SK-N-SH (cell line): Measurements from ENCODE around the gene TAF6. TPM values are rescaled to one million over a fixed set of nuclear protein-coding genes. Genes with fewer than 3 reads are reported as not detected.

Experiments used
- CTCF ChIA-PET: fragments of 300-600, 350-600 bp; formaldehyde crosslinking; extraction: SDS; loops from one replicate; lab custom pipeline; 2021; lab: Yijun Ruan, JAX
- POLR2A ChIA-PET: fragments of 350-600 bp; sonication (Branson Sonifier 250); formaldehyde crosslinking; extraction: SDS; loops from one replicate; lab custom pipeline; 2020; ENCODE audit warnings: antibody characterized with exemption, inconsistent platforms; lab: Yijun Ruan, JAX
- DNase-seq: peaks from one replicate; pipeline ENCODE4 v3.0.0; 2012
- H2AFZ ChIP-seq: fragments of 200-600 bp; sonication (generic); 2 replicates; pipeline ENCODE4 v1.8.1; 2016; ENCODE audit warnings: antibody characterized with exemption, mild to moderate bottlenecking, low read depth
- H3F3A ChIP-seq: fragments of 200-600 bp; sonication (generic); replicated peaks from 2 replicates; pipeline ENCODE3; 2016; ENCODE audit warnings: antibody characterized with exemption, mild to moderate bottlenecking; ENCODE audit not compliant: insufficient read depth
- H3K27ac ChIP-seq, 2 experiments: fragments of 200-500 bp in 1 of 2; fragments of 200-600 bp in 1 of 2; sonication (Bioruptor generic) in 1 of 2; sonication (generic), shearing (Covaris generic) in 1 of 2; 2 replicates each; pipeline versions ENCODE4 v1.5.1 to v1.6.1; 2014 to 2016; ENCODE audit warnings: low read depth in 2 of 2, inconsistent platforms in 1 of 2, low read length in 1 of 2, mild to moderate bottlenecking in 1 of 2, mixed read lengths in 1 of 2
- H3K27me3 ChIP-seq: fragments of 200-600 bp; sonication (generic), shearing (Covaris generic); 2 replicates; pipeline ENCODE4 v1.6.1; 2016; ENCODE audit warnings: mixed run types; ENCODE audit not compliant: insufficient read depth
- H3K36me3 ChIP-seq, 2 experiments: fragments of 200-500 bp in 1 of 2; fragments of 200-600 bp in 1 of 2; sonication (Bioruptor generic) in 1 of 2; sonication (generic) in 1 of 2; replicated peaks in 1 of 2; 2 replicates each; pipeline versions ENCODE3 to v1.5.1; 2014 to 2016; ENCODE audit warnings: low read length in 1 of 2, mild to moderate bottlenecking in 1 of 2; ENCODE audit not compliant: insufficient read depth in 2 of 2, control insufficient read depth in 1 of 2
- H3K4me1 ChIP-seq, 2 experiments: fragments of 200-500 bp in 1 of 2; fragments of 200-600 bp in 1 of 2; sonication (Bioruptor generic) in 1 of 2; sonication (generic), shearing (Covaris generic) in 1 of 2; 2 replicates each; pipeline versions ENCODE4 v1.5.1 to v1.6.1; 2014 to 2016; ENCODE audit warnings: low read depth in 1 of 2, low read length in 1 of 2, mixed run types in 1 of 2; ENCODE audit not compliant: insufficient read depth in 2 of 2, control insufficient read depth in 1 of 2
- H3K4me2 ChIP-seq: fragments of 200-600 bp; sonication (generic), shearing (Covaris generic); 2 replicates; pipeline ENCODE4 v1.6.1; 2017; ENCODE audit warnings: mixed run types
- H3K4me3 ChIP-seq, 2 experiments: fragments of 200-500 bp in 1 of 2; fragments of 200-600 bp in 1 of 2; sonication (Bioruptor generic) in 1 of 2; sonication (generic), shearing (Covaris generic) in 1 of 2; 2 replicates each; pipeline versions ENCODE4 v1.5.1 to v1.8.1; 2014 to 2016; ENCODE audit warnings: low read depth in 2 of 2, inconsistent platforms in 1 of 2, low read length in 1 of 2, mild to moderate bottlenecking in 1 of 2, mixed read lengths in 1 of 2, moderate library complexity in 1 of 2
- H3K79me2 ChIP-seq: fragments of 200-600 bp; sonication (generic); 2 replicates; pipeline ENCODE4 v1.8.1; 2017; ENCODE audit warnings: mild to moderate bottlenecking; ENCODE audit not compliant: insufficient read depth
- H3K9ac ChIP-seq: fragments of 200-600 bp; sonication (generic); 2 replicates; pipeline ENCODE4 v1.6.1; 2017; ENCODE audit warnings: mixed run types
- H3K9me2 ChIP-seq: fragments of 200-600 bp; sonication (generic); 2 replicates; pipeline ENCODE4 v1.6.1; 2017; ENCODE audit warnings: mixed run types
- H3K9me3 ChIP-seq: fragments of 200-600 bp; sonication (generic); 2 replicates; pipeline ENCODE4 v1.6.1; 2017; ENCODE audit warnings: mixed run types, mild to moderate bottlenecking, moderate library complexity
- H4K20me1 ChIP-seq: fragments of 200-600 bp; sonication (generic); 2 replicates; pipeline ENCODE4 v1.6.1; 2017; ENCODE audit warnings: mild to moderate bottlenecking, mixed run types; ENCODE audit not compliant: insufficient read depth
- CHD2 ChIP-seq: fragments of 150-350 bp; IDR thresholded peaks from 2 replicates; pipeline ENCODE4 v1.6.1; 2018; ENCODE audit warnings: low read length; ENCODE audit not compliant: partially characterized antibody
- FOXJ3 ChIP-seq: sonication (generic); formaldehyde crosslinking; IDR thresholded peaks from 2 replicates; pipeline ENCODE4 v1.5.1; 2020; ENCODE audit warnings: mild to moderate bottlenecking, missing genetic modification reagents
- PBX3 ChIP-seq: IDR thresholded peaks from 2 replicates; pipeline ENCODE4; 2012
- POLR2AphosphoS5 ChIP-seq: IDR thresholded peaks from 2 replicates; pipeline ENCODE4 v1.6.1; 2012; ENCODE audit warnings: low read depth, low read length
- RAD21 ChIP-seq: IDR thresholded peaks from 2 replicates; pipeline ENCODE4 v1.6.1; 2012; ENCODE audit warnings: mild to moderate bottlenecking, low read length
- RFX5 ChIP-seq: IDR thresholded peaks from 2 replicates; pipeline ENCODE4 v1.6.1; 2012; ENCODE audit warnings: mild to moderate bottlenecking, improper control_type of control experiment, low read length
- SIN3A ChIP-seq: IDR thresholded peaks from 2 replicates; pipeline ENCODE4 v1.6.1; 2012; ENCODE audit warnings: low read depth, mild to moderate bottlenecking, low read length, moderate library complexity, borderline replicate concordance
- ZBTB33 ChIP-seq: IDR thresholded peaks from 2 replicates; pipeline ENCODE4 v1.4.0; 2012; ENCODE audit warnings: low read depth, borderline replicate concordance
- WGBS: methylation state at CpG from one replicate; pipeline ENCODE4 v1.1.6; 2017; ENCODE audit warnings: low lambda C conversion rate; 5-methylcytosine and 5-hydroxymethylcytosine counted together
- polyA plus RNA-seq, 3 experiments: library from polyadenylated mRNA; depleted of rRNA; stranded (reverse); fragments of >200 nt; gene quantifications; 2 replicates each; pipeline ENCODE4 v1.2.3, GENCODE V29; 2012

The TAF6 gene
- polyA plus RNA-seq, 1 of the 3 experiments (the other 2 are of a cell fraction): 70.5 TPM

GRCh38 chr7:100093925-100094486 is 25.2 kb downstream of the TAF6 start:
- Histone ChIP-seq H2AFZ (no peak overlapping the region), H3K9me3 (no peaks in the 10 kb centered on the region), H3K9ac (no peak overlapping the region), H3K36me3 (peaks cover 81 to 82% of the 10 kb centered on the region in 2 experiments), H3K4me3 (no peak overlapping the region; a peak in 1 of 4 replicates), H3K4me2 (no peak overlapping the region), H3K27me3 (no peaks in the 10 kb centered on the region), H3K4me1 (peaks cover 18 to 58% of the 10 kb centered on the region in 2 experiments; a peak in 3 of 4 replicates), H3K9me2 (no peaks in the 10 kb centered on the region), H3F3A (peaks cover 75% of the 10 kb centered on the region), H3K27ac (peak overlapping the region in 1 of 2 experiments; percentile 58; a peak in 2 of 4 replicates), H3K79me2 (peaks cover 89% of the 10 kb centered on the region), H4K20me1 (peaks cover 3% of the 10 kb centered on the region; the same call in 1 of the 2 replicates)
- POLR2A ChIA-PET: interaction anchor here (1.0 to 7.5 kb wide), 2 partner anchors 7 to 35 kb away, joined by 4 to 98 read pairs; partner anchors contain the start of genes AP4M1 and MCM7
- 0 out of 2 replicates have a peak, but pooled peaks have one; percentile 43 for TF ChIP-seq FOXJ3 (CRISPR knock-in tag)
- TF ChIP-seq SIN3A: 0 out of 2 replicates have a peak, but pooled peaks have one; percentile 7
- no peak for TF ChIP-seq RAD21
- peak; percentile 45; the same call in 1 of the 2 replicates for TF ChIP-seq POLR2AphosphoS5
- no peak for TF ChIP-seq RFX5
- peak; percentile 1; the same call in 1 of the 2 replicates for TF ChIP-seq ZBTB33
- CTCF ChIA-PET: interaction anchor here (1.2 kb wide), 1 partner anchor 37 kb away, joined by 6 read pairs; no protein-coding TSS in a partner anchor
- WGBS: 86% methylated on average over 16 of the region's 16 CpGs
- DNase-seq: no peak

- ChIA-PET POLR2A (interaction anchor here (1.0 to 7.5 kb wide), 2 partner anchors 7 to 36 kb away, joined by 4 to 98 read pairs; partner anchors contain the start of genes AP4M1 and MCM7), CTCF (no interaction called here)
- H3F3A ChIP-seq: peaks cover 76% of the 10 kb centered on the region
- H3K4me2 ChIP-seq: no peak overlapping the region
- peak overlapping the region in 1 of 2 experiments; percentile 58; a peak in 1 of 4 replicates for H3K27ac ChIP-seq
- H3K4me1 ChIP-seq: peaks cover 14 to 54% of the 10 kb centered on the region in 2 experiments
- TF ChIP-seq ZBTB33 (peak; percentile 5; the same call in 1 of the 2 replicates), SIN3A (0 out of 2 replicates have a peak, but pooled peaks have one; percentile 10), CHD2 (peak; percentile 10), PBX3 (no peak; the same call in 1 of the 2 replicates)
- DNase-seq: peak; percentile 52
- H3K9me2 ChIP-seq: no peaks in the 10 kb centered on the region
- H3K36me3 ChIP-seq: peaks cover 76 to 77% of the 10 kb centered on the region in 2 experiments
- no peaks in the 10 kb centered on the region for H3K27me3 ChIP-seq
- WGBS: 71% methylated on average over 9 of the region's 13 CpGs
- H3K4me3 ChIP-seq: no peak overlapping the region; a peak in 1 of 4 replicates
- H3K9me3 ChIP-seq: no peaks in the 10 kb centered on the region
- H3K79me2 ChIP-seq: peaks cover 89% of the 10 kb centered on the region
- no peak overlapping the region for H2AFZ ChIP-seq
- H3K9ac ChIP-seq: no peak overlapping the region
- H4K20me1 ChIP-seq: peaks cover 3% of the 10 kb centered on the region; the same call in 1 of the 2 replicates
Observed at GRCh38 chr7:100093498-100093897, 25.7 kb downstream of the TAF6 start.
